ENCODE results near the gene DSCAML1.

DSCAML1 gene

DNA sequence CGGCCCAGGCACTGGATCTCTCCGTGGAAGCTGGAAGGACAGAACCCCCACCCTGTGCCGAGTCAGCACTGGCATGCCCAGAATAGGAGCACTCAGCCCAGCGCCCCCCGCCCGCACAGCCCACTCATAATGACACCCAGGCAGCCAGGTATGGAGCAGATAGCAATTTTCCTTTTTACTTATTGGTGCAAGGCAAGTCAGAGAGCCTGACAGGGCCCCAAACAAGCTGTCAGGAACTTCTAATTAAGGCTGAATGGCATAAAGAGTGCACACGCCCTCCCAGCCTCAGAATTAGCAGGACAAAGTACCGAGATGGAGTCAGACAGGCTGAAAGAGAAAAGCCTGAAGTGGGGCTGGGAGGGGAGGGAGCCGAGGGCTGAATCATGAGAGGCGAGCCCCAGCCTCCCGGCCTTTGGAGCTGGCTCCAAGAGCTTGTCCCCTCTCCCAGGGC, 76.9 kb downstream of the DSCAML1 start:
- DNase-seq, result no peak

DNA sequence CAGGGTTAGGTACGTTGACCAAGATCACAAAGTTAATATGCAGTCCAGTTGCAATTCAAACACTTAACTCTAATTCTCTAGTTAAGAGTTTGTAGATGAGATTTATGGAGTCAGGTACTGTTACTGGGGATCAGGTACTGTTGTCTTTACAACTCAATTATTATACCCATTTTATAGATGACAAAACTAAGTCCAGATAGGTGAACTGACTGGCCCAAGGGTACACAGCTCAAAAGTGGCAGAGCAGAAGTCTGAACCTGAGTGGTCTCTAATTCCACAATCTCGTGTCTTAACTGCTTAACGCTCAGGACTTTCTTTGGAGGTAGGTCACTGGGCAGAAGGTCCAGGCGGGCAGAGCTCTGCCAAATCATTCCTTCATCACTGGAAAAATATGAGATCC, 77.5 kb downstream of the DSCAML1 start:
- DNase-seq, result no peak

DNA sequence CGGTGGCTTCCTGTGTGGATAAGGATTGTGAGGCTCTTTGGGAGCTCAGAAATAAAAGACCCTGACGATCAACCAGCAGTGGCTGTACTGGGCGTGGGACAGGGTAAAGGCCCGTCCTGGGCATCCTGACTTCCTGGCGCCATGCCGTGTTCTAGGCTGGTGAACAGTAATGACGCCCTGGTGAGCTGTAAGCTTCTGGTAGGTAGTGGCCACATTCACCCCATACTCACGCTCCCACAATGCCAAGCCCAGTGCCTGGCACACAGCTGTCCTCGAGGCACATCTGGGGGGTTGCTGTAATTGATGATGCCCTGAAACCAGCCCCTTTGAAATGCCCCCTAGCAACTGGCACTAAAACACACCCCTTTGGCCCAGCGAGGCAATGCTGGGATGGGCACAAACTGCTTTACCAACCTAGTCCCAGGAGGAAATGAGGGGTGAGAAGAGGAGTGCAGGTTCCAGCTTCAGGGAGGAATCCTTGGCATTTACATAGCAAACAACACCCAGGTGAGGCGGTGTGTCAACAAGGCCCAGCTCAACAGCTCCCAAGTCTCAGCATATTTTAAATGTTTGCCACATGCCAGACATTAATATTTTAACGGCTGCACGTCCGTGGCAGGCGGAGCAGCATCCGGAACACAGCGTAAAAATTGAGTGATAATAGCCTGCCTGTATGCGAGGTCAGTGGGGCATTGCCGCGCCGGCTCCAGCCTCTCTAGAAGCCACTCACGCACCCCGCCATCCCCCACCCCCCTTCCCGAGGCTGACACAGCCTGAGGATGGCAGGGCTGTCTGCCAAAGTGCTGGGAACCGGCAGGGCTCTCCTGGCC, 79.3 kb downstream of the DSCAML1 start:
- no peak for DNase-seq

DNA sequence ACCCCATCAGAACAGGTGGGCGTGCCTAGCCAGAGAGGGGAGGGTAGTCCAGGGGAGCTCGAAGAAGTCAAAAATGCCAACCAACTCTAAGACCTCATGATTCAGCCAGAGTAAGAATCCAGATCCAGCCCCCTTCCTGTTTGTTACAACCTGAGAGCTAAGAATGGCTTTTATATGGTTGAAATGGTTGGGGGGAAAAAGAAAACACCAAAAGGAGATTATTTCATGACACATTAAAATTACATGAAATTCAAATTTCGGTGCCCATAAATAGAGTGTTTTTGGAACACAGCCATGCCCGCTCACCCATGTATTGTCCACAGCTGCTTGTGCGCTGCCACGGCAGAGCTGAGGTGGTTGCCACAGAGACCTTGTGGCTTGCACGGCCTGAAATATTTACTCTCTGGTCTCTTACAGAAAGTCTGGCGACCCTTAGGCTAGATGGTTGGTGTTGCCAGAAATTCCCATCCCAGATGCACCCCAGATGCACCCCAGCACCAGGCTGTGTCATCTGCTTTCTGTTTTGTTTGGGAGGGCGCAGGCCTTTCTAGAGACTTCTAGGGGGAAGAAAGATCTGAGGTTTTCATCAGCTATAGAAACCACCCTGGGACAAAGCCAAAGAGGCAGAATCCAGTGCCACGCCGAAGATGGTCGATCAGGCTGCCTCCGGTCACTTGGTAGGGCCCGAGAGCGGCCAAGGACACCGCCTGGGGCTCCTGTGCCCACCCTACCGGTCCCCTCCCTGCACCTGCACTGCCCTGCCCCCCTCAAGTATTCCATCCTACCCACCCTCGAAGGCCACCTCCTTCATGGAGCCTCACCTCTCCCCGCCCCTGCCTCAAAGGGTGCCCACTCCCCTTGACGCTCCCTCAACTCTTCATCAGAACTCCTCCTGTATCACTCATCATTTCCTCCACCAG, 80.2 kb downstream of the DSCAML1 start:
- DNase-seq, result no peak

DNA sequence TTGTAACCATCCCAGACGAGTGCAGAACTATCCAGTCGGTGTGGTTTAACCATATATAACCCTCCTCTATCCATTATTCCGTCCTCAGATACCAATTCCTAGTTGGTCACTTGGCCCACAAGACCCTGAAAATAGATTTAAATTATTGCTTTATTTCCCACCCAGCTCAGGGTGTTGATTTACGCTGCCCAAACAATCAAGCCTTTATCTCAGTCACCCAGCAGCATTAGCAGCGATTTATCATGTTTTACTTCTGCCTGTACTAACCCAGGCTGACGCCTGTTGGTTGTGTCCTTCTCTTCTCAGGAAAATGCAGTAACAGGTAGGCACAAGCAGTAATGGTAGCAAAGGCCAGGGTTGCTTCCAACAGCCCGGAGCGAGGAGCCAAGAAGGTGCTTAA, 81.2 kb downstream of the DSCAML1 start:
- no peak for DNase-seq

DNA sequence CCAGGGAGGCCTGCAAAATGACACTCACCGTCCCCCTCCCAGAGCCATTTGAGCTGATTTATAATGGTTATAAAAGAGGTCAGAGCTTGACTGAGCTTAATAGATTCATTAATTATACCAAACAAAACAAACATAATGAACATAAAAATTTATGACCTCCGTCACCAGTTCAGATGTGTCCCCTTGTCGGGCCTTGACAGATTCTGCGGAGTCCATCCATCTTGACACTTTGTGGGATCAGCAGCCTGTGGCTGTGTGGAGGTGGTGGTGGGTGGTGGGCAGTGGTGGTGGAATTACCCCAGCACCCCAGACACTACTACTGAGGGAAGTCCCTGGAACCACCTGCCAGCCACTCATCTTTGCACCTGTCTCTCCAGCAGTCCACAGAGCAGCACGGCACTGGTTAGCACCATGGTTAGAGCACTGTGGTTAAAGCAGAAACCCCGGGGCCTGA, 83.5 kb downstream of the DSCAML1 start:
- DNase-seq, result no peak

DNA sequence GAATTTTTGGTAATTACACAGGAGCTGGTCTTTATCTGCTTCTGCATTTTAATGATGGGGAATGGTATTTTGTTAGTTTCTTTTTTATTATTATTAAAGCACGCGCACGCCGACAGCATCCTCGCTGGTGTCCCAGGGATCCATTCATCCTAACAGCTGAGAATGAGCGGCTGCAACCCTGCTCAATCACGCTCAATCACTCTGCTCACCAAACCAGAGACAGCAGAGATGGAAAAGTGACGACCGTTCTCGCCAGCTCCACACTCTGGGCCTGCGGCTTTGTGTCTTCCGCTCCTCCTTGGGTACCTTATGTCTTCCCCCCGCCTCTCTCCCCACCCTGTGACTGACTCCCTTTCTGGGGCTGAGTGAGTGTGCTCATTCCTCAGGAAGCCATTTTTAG, 84.5 kb downstream of the DSCAML1 start:
- DNase-seq, result no peak

DNA sequence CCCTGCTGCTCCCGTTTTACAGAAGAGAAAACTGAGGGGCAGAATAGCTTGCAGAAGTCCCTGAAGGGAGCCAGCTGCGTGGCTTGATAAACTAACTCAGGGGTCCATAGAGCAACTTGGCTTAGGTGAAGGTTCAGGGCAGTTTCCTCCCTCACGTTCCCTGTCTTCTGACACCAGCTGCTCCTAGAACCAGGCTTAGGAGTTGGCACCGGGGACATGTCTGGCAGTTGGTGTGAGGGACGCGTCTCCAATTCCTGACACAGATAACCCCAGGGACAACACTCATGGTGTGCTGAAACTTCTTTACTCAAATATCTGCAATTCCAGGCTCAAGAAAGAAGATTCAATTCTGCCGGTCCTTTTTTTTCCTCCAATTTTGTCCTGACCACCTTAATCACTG, 85.7 kb downstream of the DSCAML1 start:
- no peak for DNase-seq

DNA sequence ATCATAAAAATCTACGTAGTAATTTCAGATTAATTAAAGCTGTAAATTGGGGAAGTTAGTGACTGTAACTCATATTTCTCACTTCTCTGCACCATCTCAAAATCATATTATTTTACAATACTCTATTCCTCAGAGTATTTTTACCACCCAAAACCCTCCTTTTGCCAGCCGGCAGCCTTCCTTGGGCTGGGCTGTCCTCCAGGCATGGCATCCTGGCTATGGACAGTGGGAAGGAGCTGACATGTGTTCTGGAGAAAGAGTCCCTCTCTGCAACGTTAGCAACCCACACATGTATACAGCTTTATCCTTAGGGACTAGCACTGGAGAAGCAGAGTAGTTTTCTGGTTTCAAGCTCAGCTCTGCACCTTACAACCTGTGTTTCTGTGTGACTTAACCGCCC, 86.8 kb downstream of the DSCAML1 start:
- no peak for DNase-seq

DNA sequence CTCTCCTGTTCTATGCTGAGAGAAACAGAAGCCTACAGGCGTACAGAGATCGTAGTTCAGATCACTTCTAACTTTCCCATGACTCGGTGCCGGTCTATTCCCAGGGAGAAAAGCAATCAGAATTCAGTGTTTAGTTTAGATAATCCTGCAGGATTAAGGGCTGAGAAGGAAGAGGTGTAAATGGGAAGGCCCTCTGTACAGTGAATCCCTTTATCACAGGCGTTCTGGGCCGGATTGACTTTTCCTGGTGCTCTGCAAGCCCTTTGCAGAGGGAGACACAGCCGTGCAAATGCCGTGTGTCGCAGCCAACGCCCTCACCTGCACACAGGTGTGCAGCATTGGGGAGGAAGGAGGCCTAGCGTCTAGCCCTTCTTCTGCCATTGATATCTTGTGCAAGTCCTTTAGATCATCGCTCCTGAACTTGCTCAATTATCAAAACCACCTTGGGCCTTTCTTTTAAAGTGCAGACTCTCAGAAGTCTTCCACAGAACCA, 90.6 kb downstream of the DSCAML1 start:
- DNase-seq, result no peak

DNA sequence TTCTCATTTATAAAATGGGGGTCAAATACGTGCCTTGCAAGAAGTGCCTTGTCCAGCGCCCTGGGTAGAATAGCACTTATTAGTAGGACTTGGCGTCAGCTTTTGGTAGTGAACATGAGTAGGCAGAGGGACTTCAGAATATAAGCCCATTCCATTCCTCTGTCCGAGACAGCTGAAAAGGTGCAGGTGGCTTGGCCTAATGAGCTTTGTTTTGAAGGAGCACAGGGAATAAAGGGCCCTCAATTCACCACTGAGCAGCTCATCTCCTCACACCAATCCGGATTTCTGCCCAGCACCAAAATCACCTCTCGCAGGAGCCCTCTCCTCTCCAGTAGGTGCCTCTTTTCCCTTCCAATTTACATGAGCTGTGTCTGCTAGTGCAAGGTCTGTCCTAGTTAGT, 91.2 kb downstream of the DSCAML1 start:
- no peak for DNase-seq

DNA sequence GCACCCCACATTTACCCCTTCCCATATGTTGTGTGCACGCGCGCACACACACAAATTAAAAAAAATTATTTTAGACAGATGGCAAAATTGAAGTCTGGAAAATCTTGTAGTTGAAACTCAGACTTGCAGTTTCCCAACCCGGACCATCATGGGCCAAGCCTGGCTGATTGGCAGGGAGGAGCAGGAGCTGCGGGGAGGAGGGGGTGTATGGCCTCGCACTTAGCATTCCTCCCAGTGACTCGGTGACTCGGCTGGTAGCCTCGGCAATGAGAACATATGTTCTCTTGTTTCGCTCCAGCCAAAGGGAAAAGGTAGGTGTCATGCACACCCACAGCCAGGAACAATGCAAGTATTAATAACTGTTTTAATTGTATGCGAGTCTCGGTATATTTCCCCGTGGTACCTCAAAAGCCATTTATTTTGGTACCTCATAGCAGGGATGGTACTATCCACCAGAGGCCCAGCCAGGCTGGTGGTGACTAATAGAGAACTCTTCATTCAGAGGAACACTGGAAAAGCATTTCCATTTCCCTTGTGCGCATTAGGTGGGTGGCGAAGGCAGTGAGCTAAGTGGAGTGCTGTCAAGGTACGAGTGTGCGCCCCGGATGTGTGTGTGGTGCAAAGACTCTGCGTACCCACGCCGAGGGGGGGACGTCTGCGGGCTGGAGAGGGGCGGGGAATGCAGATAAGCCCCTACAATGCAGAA, 92.5 kb downstream of the DSCAML1 start:
- no peak for DNase-seq

DNA sequence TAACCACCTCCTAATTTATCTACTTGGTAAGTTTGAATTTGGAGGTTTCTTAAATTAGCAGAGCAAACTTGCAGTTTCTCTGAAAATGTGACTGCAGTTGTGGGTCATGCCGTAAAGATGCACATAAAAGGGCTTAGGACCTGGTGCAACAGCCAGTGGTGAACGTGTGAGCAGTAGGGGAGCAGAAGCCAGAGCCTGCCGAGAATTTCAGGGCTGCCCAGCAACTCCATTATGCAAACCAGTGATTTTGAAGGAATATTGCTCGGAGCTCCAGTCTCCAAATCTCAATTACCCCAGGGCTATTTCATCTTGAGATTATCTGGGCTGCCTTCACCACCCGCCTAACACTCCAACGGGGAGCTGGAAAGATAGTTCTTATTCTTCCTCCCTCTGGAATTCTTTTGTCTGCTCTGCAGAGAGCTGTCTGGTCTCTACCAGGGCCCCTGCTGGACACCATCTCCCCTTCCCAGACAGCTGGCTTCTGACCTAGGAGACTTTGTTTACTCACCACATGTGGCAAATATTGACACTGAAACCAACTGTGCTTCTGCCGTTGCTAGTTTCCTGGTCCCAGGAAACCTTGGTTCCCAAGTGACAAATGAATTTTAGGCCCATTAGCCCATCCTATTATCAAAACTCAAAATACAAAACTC, 93.9 kb downstream of the DSCAML1 start:
- no peak for DNase-seq

DNA sequence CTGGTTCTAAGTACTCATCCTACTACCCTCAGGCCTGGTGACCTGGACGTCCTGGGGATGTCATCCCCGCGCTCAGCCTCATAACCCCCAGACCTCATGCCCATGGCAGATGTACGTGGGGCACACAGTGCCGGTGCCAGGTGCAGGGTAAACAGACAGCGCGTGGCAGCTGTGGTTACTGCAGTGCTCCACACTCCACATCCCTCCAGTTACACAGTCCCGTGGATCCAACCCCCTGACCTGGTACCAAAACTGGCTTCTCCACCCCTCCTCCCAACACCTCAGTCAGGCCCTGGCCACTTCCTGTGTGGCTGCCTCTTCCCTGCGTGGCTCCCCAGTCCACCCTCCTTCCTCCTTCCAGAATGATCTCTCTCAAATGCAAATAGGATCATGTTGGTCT, 95.2 kb downstream of the DSCAML1 start:
- DNase-seq, result no peak

DNA sequence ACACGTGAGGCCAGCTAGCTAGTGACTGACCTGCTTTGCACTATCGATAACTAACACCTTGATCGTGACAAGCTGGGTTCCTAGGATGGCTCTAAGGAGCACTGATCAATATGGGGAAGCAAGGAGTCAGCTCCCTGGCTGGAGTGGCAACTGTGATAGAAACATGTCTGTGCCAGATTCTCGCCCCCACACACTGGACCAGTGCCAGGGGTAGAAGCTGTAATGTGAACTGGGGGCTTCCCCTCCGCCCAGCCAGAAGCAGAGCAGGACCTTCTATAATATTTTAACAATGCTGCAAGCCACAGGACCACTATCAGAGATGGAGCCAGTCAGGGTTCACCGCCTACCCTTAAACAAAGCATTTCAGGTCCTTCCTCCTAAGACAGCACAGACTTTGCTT, 96.5 kb downstream of the DSCAML1 start:
- no peak for DNase-seq

DNA sequence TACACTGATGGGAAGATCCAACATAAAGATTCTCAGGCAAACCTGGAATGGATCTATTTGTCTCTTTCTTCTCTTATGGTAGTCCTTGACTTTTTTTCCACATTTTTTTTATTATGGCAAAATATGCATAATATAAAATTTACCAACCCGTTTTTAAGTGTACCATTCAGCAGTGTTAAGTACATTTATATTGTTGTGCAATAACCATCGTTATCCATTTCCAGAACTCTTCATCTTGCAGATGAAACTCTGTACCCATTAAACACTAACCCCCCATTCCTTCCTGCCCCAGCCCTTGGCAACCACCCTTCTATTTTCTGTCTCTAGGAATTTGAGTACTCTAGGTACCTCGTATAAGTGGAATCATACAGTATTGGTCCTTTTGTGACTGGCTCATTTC, 99.7 kb downstream of the DSCAML1 start:
- DNase-seq, result no peak

DNA sequence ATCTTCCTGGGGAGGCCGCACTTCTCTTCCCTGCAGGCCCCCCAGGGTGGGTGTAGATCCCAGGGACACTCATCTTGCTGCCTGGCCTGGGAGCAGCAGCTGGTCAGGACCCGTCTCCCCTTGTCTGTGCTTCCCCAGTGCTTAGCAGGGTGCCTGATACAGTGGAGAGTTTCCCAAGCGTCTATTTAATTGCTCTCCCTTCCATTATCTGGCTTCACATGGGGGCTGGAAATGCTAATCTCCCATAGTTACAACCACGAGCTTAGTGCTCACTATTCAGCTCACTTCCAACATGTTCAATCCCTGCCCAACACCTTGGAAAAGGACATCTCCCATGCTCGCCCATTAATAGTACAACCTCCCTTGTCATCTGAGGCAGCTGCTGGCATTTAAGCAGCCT, 100.5 kb downstream of the DSCAML1 start:
- DNase-seq, result no peak

DNA sequence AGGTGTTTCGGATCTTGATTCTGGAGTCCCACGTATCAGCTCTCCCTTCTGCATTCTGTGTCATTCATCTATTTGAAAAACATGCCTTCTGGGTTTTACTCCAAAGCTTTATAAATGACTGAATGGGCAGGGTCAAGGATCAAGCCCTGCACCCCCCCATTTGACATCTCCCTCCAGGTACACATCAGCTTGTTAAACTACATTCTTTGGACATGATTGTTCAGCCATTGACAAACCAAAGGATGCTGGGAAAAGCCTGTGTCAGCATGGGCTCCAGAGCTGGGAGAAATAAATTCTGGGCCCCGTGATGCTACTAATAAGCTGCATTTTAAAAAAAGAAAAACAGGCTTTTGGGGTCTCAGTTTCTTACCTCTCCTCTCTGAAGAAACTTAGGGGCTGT, 103.7 kb downstream of the DSCAML1 start:
- no peak for DNase-seq

DNA sequence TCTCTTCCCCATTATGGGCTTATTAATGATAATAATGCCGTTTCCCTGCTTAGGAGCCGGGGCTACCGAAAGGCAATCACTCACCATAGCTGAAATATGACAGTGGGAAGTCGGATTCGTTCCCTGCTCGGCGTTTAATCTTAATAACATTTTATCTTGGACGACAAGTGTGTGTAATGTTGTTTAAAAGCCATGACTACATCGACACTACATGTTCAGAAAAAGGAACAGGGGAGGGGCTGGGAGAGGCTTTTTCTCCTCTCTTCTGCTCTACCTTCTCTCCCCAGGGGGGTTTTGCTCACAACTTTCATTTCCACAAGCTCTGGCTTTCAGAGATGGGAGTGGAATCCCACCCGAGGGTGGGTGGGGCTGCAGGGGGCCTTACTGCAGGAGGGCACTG, 105.5 kb downstream of the DSCAML1 start:
- DNase-seq, result no peak

DNA sequence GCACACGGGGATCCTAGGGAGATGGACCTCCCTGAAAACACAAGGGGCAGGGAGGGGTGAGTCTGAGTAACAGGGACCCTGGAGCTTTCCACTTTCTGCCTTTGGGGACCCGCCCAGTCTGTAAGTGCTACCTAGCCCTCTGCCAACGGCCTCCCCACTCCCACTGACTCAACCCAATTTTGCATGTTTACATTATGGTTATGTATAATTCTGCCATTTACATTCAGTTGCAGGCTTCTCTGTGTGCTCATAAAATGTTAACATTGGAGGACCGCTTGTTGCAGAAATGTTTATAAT, 105.8 kb downstream of the DSCAML1 start:
- no peak for DNase-seq

DNA sequence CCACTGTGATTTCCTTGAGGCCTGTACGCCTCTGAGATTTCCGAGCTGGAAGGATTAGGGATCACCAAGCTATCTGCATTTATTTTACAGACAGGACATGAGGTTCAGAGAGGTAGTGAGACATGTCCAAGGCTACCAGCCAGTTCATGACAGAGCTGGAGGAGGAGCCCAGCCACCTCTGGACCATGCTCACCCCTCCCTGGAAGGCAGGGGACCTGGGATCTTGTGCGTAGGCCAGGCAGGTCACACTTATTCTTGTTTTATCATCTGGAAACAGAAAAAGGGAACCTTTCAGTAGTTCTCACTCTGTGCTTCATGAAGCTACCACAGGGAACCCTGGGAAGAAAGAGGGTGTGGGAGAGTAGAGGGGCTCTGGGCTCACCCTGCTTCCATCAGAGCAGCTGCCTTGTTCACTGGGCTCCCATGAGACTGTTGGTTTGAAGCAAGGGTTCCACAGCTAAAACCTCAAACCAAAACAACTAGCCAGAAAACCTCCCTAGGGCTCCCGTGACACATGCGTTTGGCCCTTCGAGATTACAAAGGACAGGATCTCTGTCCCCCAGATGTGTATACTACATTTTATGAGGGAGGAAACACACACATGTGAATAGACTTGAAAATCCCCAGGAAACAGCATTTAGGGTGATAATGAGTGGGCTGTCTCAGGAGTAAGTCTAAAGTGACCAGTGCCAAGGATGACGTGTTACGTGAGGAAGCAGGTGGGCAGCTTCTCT, 106.4 kb downstream of the DSCAML1 start:
- no peak for DNase-seq

DNA sequence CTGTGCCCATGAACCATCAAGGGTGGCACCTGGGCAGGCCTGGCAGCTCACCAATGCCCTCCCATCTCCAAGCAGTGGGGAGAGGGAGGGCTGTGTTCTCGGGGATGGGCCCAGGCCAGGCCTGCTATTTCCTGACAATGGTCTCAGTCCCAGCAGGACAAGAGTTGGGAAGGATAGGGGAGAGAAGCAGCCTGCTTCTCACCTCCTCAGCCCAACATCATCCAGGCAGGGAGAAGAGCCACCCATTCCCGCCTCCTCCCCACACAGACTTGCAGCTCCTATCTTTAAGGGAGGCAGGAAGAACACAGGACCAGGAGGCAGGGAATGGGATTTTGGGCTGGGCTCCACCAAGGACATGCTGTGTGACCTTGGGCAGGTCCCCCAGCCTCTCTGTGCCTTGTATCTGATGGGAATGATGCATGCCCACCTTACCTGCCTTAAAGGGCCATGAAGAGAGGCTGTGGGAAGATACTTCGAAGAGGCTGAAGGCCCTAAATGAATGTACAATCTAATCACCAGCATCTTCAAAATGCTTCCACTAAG, 108.7 kb downstream of the DSCAML1 start:
- DNase-seq, result no peak
